ENCODE results near the gene RAB27B. TPM values are rescaled to one million over a fixed set of nuclear protein-coding genes. Genes with fewer than 3 reads are reported as not detected.

Gene RAB27B, protein sequence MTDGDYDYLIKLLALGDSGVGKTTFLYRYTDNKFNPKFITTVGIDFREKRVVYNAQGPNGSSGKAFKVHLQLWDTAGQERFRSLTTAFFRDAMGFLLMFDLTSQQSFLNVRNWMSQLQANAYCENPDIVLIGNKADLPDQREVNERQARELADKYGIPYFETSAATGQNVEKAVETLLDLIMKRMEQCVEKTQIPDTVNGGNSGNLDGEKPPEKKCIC
- total RNA-seq = 0.27 and 0.36 TPM in 2 replicates

DNA sequence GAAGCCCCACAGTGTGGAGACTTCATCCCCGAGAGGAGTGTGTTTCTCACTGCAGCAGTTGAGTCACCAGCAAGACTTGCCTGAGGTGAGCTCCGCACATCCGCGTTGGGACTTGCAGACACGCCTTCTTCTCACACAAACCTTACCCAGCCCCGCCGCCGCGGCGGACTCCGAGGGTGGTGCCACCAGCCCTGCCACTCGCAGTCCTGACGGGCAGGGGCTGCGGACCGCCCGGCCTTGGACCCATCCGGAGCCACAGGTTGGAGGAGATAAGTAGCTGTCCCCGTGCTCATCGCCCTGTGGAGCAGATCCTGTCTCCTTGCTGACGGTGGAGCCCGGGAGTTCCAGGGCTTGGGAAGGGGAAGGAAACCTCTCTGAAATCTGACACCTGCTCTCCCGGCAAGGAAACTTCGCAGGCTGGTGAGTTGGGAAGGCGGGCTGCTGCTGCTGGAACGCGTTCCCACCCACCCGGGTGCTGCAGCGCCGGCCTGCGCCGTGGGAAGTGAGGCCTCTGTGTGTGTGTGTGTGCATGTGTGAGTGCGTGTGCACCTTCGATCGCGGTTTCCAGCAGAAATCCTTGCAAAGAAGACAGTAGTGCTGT, at the start of gene RAB27B:
TSS of gene RAB27B (plus strand) at position 197 of the 601 bp plus-strand sequence. CDS start 49,109 bp downstream, outside the sequence.

Other genes with a start within 250 kb of the RAB27B start
- not detected in 2 replicates for gene DYNAP, start 237.2 kb upstream of the RAB27B start, total RNA-seq
- 3.0 and 6.4 TPM in 2 replicates for gene CCDC68, start 131.0 kb downstream of the RAB27B start, total RNA-seq

Measured in thoracic aorta endothelial cell (primary cell).